Measurements from ENCODE around the gene RNF25. TPM values are rescaled to one million over a fixed set of nuclear protein-coding genes. Genes with fewer than 3 reads are reported as not detected.

The RNF25 gene
- total and polyA plus RNA-seq, 2 of the 4 experiments (the other 2 are of a cell fraction): 56.5 to 78.1 TPM

GRCh38 chr2:218638372-218638771 lies 33.4 kb downstream of the RNF25 start:
- dilution Hi-C loops (cut with HindIII; ENCODE audit: low sequenced_read_pairs, unreplicated experiment): no loop called here
- Histone ChIP-seq H2BK5ac (ENCODE audit: low read depth, low read length, poor library complexity, severe bottlenecking) (no peak overlapping the region), H3K14ac (replicated peaks; ENCODE audit: low read depth, low read length) (no peak overlapping the region), H3K9me3 (ENCODE audit: control insufficient read depth, insufficient read depth, low read length) (no peaks in the 10 kb centered on the region), H3K23ac (ENCODE audit: low read depth, low read length) (no peak overlapping the region), H3K4ac (ENCODE audit: low read depth, low read length) (no peak overlapping the region), H4K5ac (ENCODE audit: low read depth, low read length) (no peak overlapping the region), H4K20me1 (ENCODE audit: insufficient read depth, low read length) (no peaks in the 10 kb centered on the region), H3K4me1 (ENCODE audit: control insufficient read depth, insufficient read depth, low read length) (no peaks in the 10 kb centered on the region), H3K27me3 (ENCODE audit: control insufficient read depth, insufficient read depth, low read length) (no peaks in the 10 kb centered on the region), H3K36me3 (ENCODE audit: control insufficient read depth, insufficient read depth, low read length) (peaks cover 64% of the 10 kb centered on the region), H2AFZ (replicated peaks; ENCODE audit: low read length, poor library complexity) (no peak overlapping the region), H3K4me3 (ENCODE audit: insufficient read depth, low read depth, low read length) (no peak overlapping the region), H4K91ac (ENCODE audit: insufficient read depth, low read depth, low read length) (no peak overlapping the region), H3K4me2 (ENCODE audit: low read depth, low read length) (no peak overlapping the region), H2AK5ac (ENCODE audit: low read depth, low read length) (no peak overlapping the region), H3K27ac (ENCODE audit: insufficient read depth, low read length) (no peak overlapping the region), H2BK20ac (ENCODE audit: low read depth, low read length) (no peak overlapping the region), H3K9ac (ENCODE audit: low read depth, low read length) (no peak overlapping the region), H2BK120ac (ENCODE audit: low read depth, low read length) (no peak overlapping the region), H2BK15ac (ENCODE audit: low read depth, low read length) (no peak overlapping the region), H3K18ac (ENCODE audit: low read depth, low read length) (no peak overlapping the region), H3K9me1 (ENCODE audit: insufficient read depth, low read length) (peaks cover 8% of the 10 kb centered on the region; the same call in 1 of the 2 replicates), H3K79me1 (ENCODE audit: low read depth in 1 of 2, low read length in 2 of 2) (peaks cover 0 to 4% of the 10 kb centered on the region in 2 experiments; a peak in 2 of 4 replicates), H4K8ac (ENCODE audit: low read depth in 2 of 2, low read length in 2 of 2) (no peak overlapping the region), H2AK9ac (replicated peaks; ENCODE audit: low read depth, low read length, poor library complexity) (no peak overlapping the region), H3K56ac (ENCODE audit: extremely low read depth, insufficient read depth, low read length) (no peak overlapping the region)
- TF ChIP-seq RCOR1 (IDR thresholded peaks at IDR 0.05; ENCODE audit: insufficient replicate concordance, low read length): no peak
- TF ChIP-seq NFE2L2 (IDR thresholded peaks at IDR 0.05; ENCODE audit: low read depth, low read length): no peak
- TF ChIP-seq CEBPB (IDR thresholded peaks at IDR 0.05; ENCODE audit: low read depth, low read length): no peak
- TF ChIP-seq RAD21 (IDR thresholded peaks at IDR 0.05; ENCODE audit: low read length): no peak
- TF ChIP-seq MAFK (IDR thresholded peaks at IDR 0.05; ENCODE audit: low read depth, low read length): no peak
- no peak for TF ChIP-seq FOS (IDR thresholded peaks at IDR 0.05; ENCODE audit: low read depth, low read length)
- no peak for TF ChIP-seq MXI1 (IDR thresholded peaks at IDR 0.05; ENCODE audit: borderline replicate concordance, low read depth, low read length)
- no peak for TF ChIP-seq USF2 (IDR thresholded peaks at IDR 0.05; ENCODE audit: low read depth, low read length)
- no peak for TF ChIP-seq RFX5 (IDR thresholded peaks at IDR 0.05; ENCODE audit: low read depth, low read length)
- TF ChIP-seq ELK1 (IDR thresholded peaks at IDR 0.05; ENCODE audit: borderline replicate concordance, low read depth, low read length): no peak
- TF ChIP-seq CHD1 (IDR thresholded peaks at IDR 0.05; ENCODE audit: low read depth, low read length): no peak
- TF ChIP-seq SMC3 (IDR thresholded peaks at IDR 0.05; ENCODE audit: low read depth, low read length): no peak
- TF ChIP-seq MAZ (IDR thresholded peaks at IDR 0.05; ENCODE audit: borderline replicate concordance, low read depth, low read length): no peak
- WGBS, 2 experiments (ENCODE audit: extremely low coverage in 2 of 2, insufficient read length in 1 of 2): 96% methylated on average over 18 of the region's 18 CpGs; no CpG with 5 or more reads in 1 of the 2 experiments
- BruUV-seq (replicated peaks): no TSS peak
- CTCF ChIA-PET: no interaction called here
- in situ Hi-C loops (cut with MboI; ENCODE audit: low sequenced_read_pairs): no loop called here
- intact Hi-C loops (cut with micrococcal nuclease): no loop called here
- no peak for DNase-seq
- no peak for ATAC-seq (ENCODE audit: low read depth)
- POLR2A ChIA-PET (ENCODE audit: unreplicated experiment): no interaction called here
